Neuron (in vitro differentiated cells): ENCODE data around the gene ZNF649.

Source experiments
- H2AFZ ChIP-seq: one replicate; pipeline ENCODE4 v1.6.1; 2013; ENCODE audit warnings: low read depth, mild to moderate bottlenecking, inconsistent platforms, low read length, moderate library complexity
- H3K27me3 ChIP-seq: one replicate; pipeline ENCODE4 v1.6.1; 2013; ENCODE audit warnings: low read length; ENCODE audit not compliant: insufficient read depth
- H3K36me3 ChIP-seq: one replicate; pipeline ENCODE4 v1.6.1; 2013; ENCODE audit warnings: low read length; ENCODE audit not compliant: insufficient read depth
- H3K4me1 ChIP-seq: one replicate; pipeline ENCODE4 v1.6.1; 2013; ENCODE audit warnings: low read length; ENCODE audit not compliant: insufficient read depth
- H3K4me3 ChIP-seq: 2 replicates; pipeline ENCODE4 v1.5.1; 2013; ENCODE audit warnings: mild to moderate bottlenecking, low read length, moderate library complexity
- H3K9me3 ChIP-seq: one replicate; pipeline ENCODE4 v1.6.1; 2013; ENCODE audit warnings: low read length

ZNF649 gene

GRCh38 chr19:51904331-51905165, at the start of gene ZNF649:
Gene ZNF649 (minus strand): TSS chr19:51905017. CDS start chr19:51900107, 4,910 bp downstream.
- no peaks in the 10 kb centered on the region for H3K27me3 ChIP-seq
- peak within 1 kb of the TSS; percentile 81 for H3K4me3 ChIP-seq
- H3K4me1 ChIP-seq = peaks cover 9% of the 10 kb centered on the region
- peaks cover 40% of the 10 kb centered on the region for H3K9me3 ChIP-seq
- peak within 1 kb of the TSS; percentile 64 for H2AFZ ChIP-seq
- H3K36me3 ChIP-seq = peaks cover 28% of the 10 kb centered on the region

- H2AFZ ChIP-seq = no peak overlapping the region
- no peaks in the 10 kb centered on the region for H3K27me3 ChIP-seq
- peaks cover 37% of the 10 kb centered on the region for H3K9me3 ChIP-seq
- no peaks in the 10 kb centered on the region for H3K4me1 ChIP-seq
- no peak overlapping the region for H3K4me3 ChIP-seq
- peaks cover 21% of the 10 kb centered on the region for H3K36me3 ChIP-seq
These were observed 44.2 kb upstream of the ZNF649 start for GRCh38 chr19:51948975-51949374.

- H3K4me1 ChIP-seq = no peaks in the 10 kb centered on the region
- H3K27me3 ChIP-seq = no peaks in the 10 kb centered on the region
- no peak overlapping the region for H3K4me3 ChIP-seq
- peaks cover 44% of the 10 kb centered on the region for H3K36me3 ChIP-seq
- peaks cover 57% of the 10 kb centered on the region for H3K9me3 ChIP-seq
- H2AFZ ChIP-seq = no peak overlapping the region
These were observed 41.8 kb upstream of the ZNF649 start for GRCh38 chr19:51946602-51947001.

GRCh38 chr19:51944798-51945552, 40.2 kb upstream of the ZNF649 start:
- no peak overlapping the region for H3K4me3 ChIP-seq
- H3K4me1 ChIP-seq = no peaks in the 10 kb centered on the region
- no peak overlapping the region for H2AFZ ChIP-seq
- peaks cover 73% of the 10 kb centered on the region for H3K9me3 ChIP-seq
- H3K36me3 ChIP-seq = peaks cover 60% of the 10 kb centered on the region
- no peaks in the 10 kb centered on the region for H3K27me3 ChIP-seq

GRCh38 chr19:51938936-51939335, 34.1 kb upstream of the ZNF649 start:
- no peak overlapping the region for H3K4me3 ChIP-seq
- peaks cover 79% of the 10 kb centered on the region for H3K36me3 ChIP-seq
- H2AFZ ChIP-seq = no peak overlapping the region
- no peaks in the 10 kb centered on the region for H3K27me3 ChIP-seq
- H3K4me1 ChIP-seq = no peaks in the 10 kb centered on the region
- peaks cover 70% of the 10 kb centered on the region for H3K9me3 ChIP-seq

- Histone ChIP-seq H3K36me3 (peaks cover 58% of the 10 kb centered on the region), H3K4me3 (no peak overlapping the region), H3K4me1 (peaks cover 4% of the 10 kb centered on the region), H2AFZ (no peak overlapping the region), H3K9me3 (peaks cover 40% of the 10 kb centered on the region), H3K27me3 (no peaks in the 10 kb centered on the region)
These were observed 27.1 kb upstream of the ZNF649 start for GRCh38 chr19:51931921-51932320.

- Histone ChIP-seq H3K9me3 (peaks cover 17% of the 10 kb centered on the region), H3K4me3 (peak overlapping the region; percentile 75)
These were observed 23.0 kb upstream of the ZNF649 start for GRCh38 chr19:51927859-51928258.

GRCh38 chr19:51926784-51927741, 22.2 kb upstream of the ZNF649 start, which contains the start of gene ZNF613:
Gene ZNF613 (plus strand): TSS chr19:51927472. CDS start chr19:51936221, 8,749 bp downstream.
- H3K4me1 ChIP-seq = peaks cover 4% of the 10 kb centered on the region
- no peaks in the 10 kb centered on the region for H3K27me3 ChIP-seq
- H2AFZ ChIP-seq = peak within 1 kb of the TSS; percentile 84
- H3K4me3 ChIP-seq = peak within 1 kb of the TSS; percentile 75
- H3K9me3 ChIP-seq = peaks cover 20% of the 10 kb centered on the region
- peaks cover 23% of the 10 kb centered on the region for H3K36me3 ChIP-seq

More at GRCh38 chr19:51927859-51928258, 23.0 kb upstream of the ZNF649 start:
- Histone ChIP-seq H3K4me1 (peaks cover 4% of the 10 kb centered on the region), H3K36me3 (peaks cover 31% of the 10 kb centered on the region), H2AFZ (peak overlapping the region; percentile 84), H3K27me3 (no peaks in the 10 kb centered on the region)

GRCh38 chr19:51926426-51926783, 21.6 kb upstream of the ZNF649 start:
- Histone ChIP-seq H3K36me3 (peaks cover 17% of the 10 kb centered on the region), H3K27me3 (no peaks in the 10 kb centered on the region), H3K9me3 (peaks cover 20% of the 10 kb centered on the region), H3K4me3 (peak overlapping the region; percentile 75), H2AFZ (peak overlapping the region; percentile 84), H3K4me1 (peaks cover 4% of the 10 kb centered on the region)

- no peaks in the 10 kb centered on the region for H3K36me3 ChIP-seq
- H3K27me3 ChIP-seq = no peaks in the 10 kb centered on the region
- no peak overlapping the region for H2AFZ ChIP-seq
- H3K9me3 ChIP-seq = peaks cover 29% of the 10 kb centered on the region
- H3K4me3 ChIP-seq = no peak overlapping the region
- H3K4me1 ChIP-seq = no peaks in the 10 kb centered on the region
These were observed 17.1 kb upstream of the ZNF649 start for GRCh38 chr19:51921949-51922348.

- Histone ChIP-seq H3K27me3 (no peaks in the 10 kb centered on the region), H3K4me3 (no peak overlapping the region), H2AFZ (no peak overlapping the region), H3K36me3 (no peaks in the 10 kb centered on the region), H3K9me3 (peaks cover 27% of the 10 kb centered on the region), H3K4me1 (no peaks in the 10 kb centered on the region)
These were observed 14.8 kb upstream of the ZNF649 start for GRCh38 chr19:51919606-51920005.

GRCh38 chr19:51916167-51916566, 11.3 kb upstream of the ZNF649 start:
- H3K4me1 ChIP-seq = no peaks in the 10 kb centered on the region
- H3K36me3 ChIP-seq = no peaks in the 10 kb centered on the region
- H3K27me3 ChIP-seq = no peaks in the 10 kb centered on the region
- no peak overlapping the region for H3K4me3 ChIP-seq
- peaks cover 23% of the 10 kb centered on the region for H3K9me3 ChIP-seq
- H2AFZ ChIP-seq = no peak overlapping the region
